Large intestine (tissue), 3 donors: ENCODE measurements around the gene HOXB8. TPM values are rescaled to one million over a fixed set of nuclear protein-coding genes. Genes with fewer than 3 reads are reported as not detected.

ENCODE experiments used
- DNase-seq, 2 donors: peaks; one replicate each; pipeline versions ENCODE4 v3.0.0 to v3.0.0-alpha.2; 2013
- H3K27ac ChIP-seq: one replicate; pipeline ENCODE4 v1.5.1; 2013; ENCODE audit warnings: low read length
- H3K27me3 ChIP-seq: 2 replicates; pipeline ENCODE4 v1.6.1; 2013; ENCODE audit warnings: low read length; ENCODE audit not compliant: control insufficient read depth, insufficient read depth
- H3K36me3 ChIP-seq: 2 replicates; pipeline ENCODE4 v1.6.1; 2013; ENCODE audit warnings: low read length; ENCODE audit not compliant: control insufficient read depth, insufficient read depth
- H3K4me1 ChIP-seq: one replicate; pipeline ENCODE4 v1.6.1; 2013; ENCODE audit warnings: low read length; ENCODE audit not compliant: control insufficient read depth, insufficient read depth
- H3K4me3 ChIP-seq: one replicate; pipeline ENCODE4 v1.5.1; 2013; ENCODE audit warnings: low read length
- H3K9me3 ChIP-seq: one replicate; pipeline ENCODE4 v1.6.1; 2013; ENCODE audit warnings: mild to moderate bottlenecking, low read depth, low read length, moderate library complexity; ENCODE audit not compliant: control insufficient read depth
- WGBS: methylation state at CpG from one replicate; pipeline ENCODE4 v1.1.5; 2013; ENCODE audit warnings: low lambda C conversion rate; ENCODE audit not compliant: insufficient coverage; 5-methylcytosine and 5-hydroxymethylcytosine counted together
- polyA plus RNA-seq: library from polyadenylated mRNA; unstranded; fragments of 120-200 nt; gene quantifications from one replicate; pipeline ENCODE4 v1.2.1, GENCODE V29; 2013

HOXB8 gene
- polyA plus RNA-seq, 1 donor: 1.8 TPM

GRCh38 chr17:48587276-48588073, 27.6 kb downstream of the HOXB8 start:
- Histone ChIP-seq H3K9me3 (peaks cover 8% of the 10 kb centered on the region), H3K27me3 (peaks cover 97% of the 10 kb centered on the region), H3K36me3 (peaks cover 7% of the 10 kb centered on the region), H3K27ac (peak overlapping the region; percentile 85), H3K4me1 (peaks cover 34% of the 10 kb centered on the region), H3K4me3 (peak overlapping the region; percentile 7)
- WGBS: no CpG with 5 or more reads among the region's 5 CpGs
- DNase-seq: no peak

- H3K4me1 ChIP-seq: peaks cover 34% of the 10 kb centered on the region
- peaks cover 7% of the 10 kb centered on the region for H3K36me3 ChIP-seq
- H3K4me3 ChIP-seq: peak overlapping the region; percentile 43
- WGBS: 60% methylated on average over 1 of the region's 34 CpGs
- peak overlapping the region; percentile 85 for H3K27ac ChIP-seq
- H3K9me3 ChIP-seq: peaks cover 6% of the 10 kb centered on the region
- H3K27me3 ChIP-seq: peaks cover 97% of the 10 kb centered on the region
- DNase-seq: no peak
Measured at GRCh38 chr17:48586355-48587258, 28.5 kb downstream of the HOXB8 start.

- Histone ChIP-seq H3K27ac (peak overlapping the region; percentile 28), H3K4me3 (no peak overlapping the region), H3K27me3 (peaks cover 97% of the 10 kb centered on the region), H3K9me3 (peaks cover 9% of the 10 kb centered on the region), H3K4me1 (peaks cover 35% of the 10 kb centered on the region), H3K36me3 (no peaks in the 10 kb centered on the region)
- WGBS: no CpG with 5 or more reads among the region's 2 CpGs
- DNase-seq: no peak
Measured at GRCh38 chr17:48584223-48584741, 30.8 kb downstream of the HOXB8 start.

- Histone ChIP-seq H3K27me3 (peaks cover 97% of the 10 kb centered on the region), H3K4me3 (no peak overlapping the region), H3K9me3 (peaks cover 9% of the 10 kb centered on the region), H3K36me3 (no peaks in the 10 kb centered on the region), H3K4me1 (peaks cover 34% of the 10 kb centered on the region), H3K27ac (peak overlapping the region; percentile 80)
- WGBS: no CpG with 5 or more reads among the region's 3 CpGs
- no peak for DNase-seq
Measured at GRCh38 chr17:48583708-48584222, 31.3 kb downstream of the HOXB8 start.

GRCh38 chr17:48582750-48583069, 32.4 kb downstream of the HOXB8 start:
- Histone ChIP-seq H3K27me3 (peaks cover 96% of the 10 kb centered on the region), H3K4me1 (peaks cover 37% of the 10 kb centered on the region), H3K4me3 (peak overlapping the region; percentile 49), H3K36me3 (no peaks in the 10 kb centered on the region), H3K9me3 (peaks cover 9% of the 10 kb centered on the region), H3K27ac (peak overlapping the region; percentile 80)
- 14% methylated on average over 2 of the region's 7 CpGs for whole genome bisulfite sequencing
- DNase-seq: no peak

- DNase-seq: peak in 1 of 2 donors; percentile 57
- peaks cover 6% of the 10 kb centered on the region for H3K36me3 ChIP-seq
- peaks cover 20% of the 10 kb centered on the region for H3K4me1 ChIP-seq
- peak overlapping the region; percentile 49 for H3K4me3 ChIP-seq
- 7% methylated on average over 3 of the region's 26 CpGs for WGBS
- H3K27me3 ChIP-seq: peaks cover 95% of the 10 kb centered on the region
- peaks cover 3% of the 10 kb centered on the region for H3K9me3 ChIP-seq
- H3K27ac ChIP-seq: peak overlapping the region; percentile 80
Measured at GRCh38 chr17:48579760-48580554, 35.1 kb downstream of the HOXB8 start.

- Histone ChIP-seq H3K36me3 (peaks cover 6% of the 10 kb centered on the region), H3K4me3 (peak overlapping the region; percentile 42), H3K27me3 (peaks cover 96% of the 10 kb centered on the region), H3K4me1 (peaks cover 18% of the 10 kb centered on the region), H3K9me3 (peaks cover 3% of the 10 kb centered on the region), H3K27ac (peak overlapping the region; percentile 80)
- WGBS: 33% methylated on average over 1 of the region's 7 CpGs
- DNase-seq: no peak
Measured at GRCh38 chr17:48579471-48579759, 35.7 kb downstream of the HOXB8 start.

- Histone ChIP-seq H3K27ac (peak overlapping the region; percentile 80), H3K9me3 (peaks cover 3% of the 10 kb centered on the region), H3K4me3 (peak overlapping the region; percentile 42), H3K27me3 (peaks cover 95% of the 10 kb centered on the region), H3K4me1 (peaks cover 18% of the 10 kb centered on the region), H3K36me3 (peaks cover 6% of the 10 kb centered on the region)
- 0% methylated on average over 3 of the region's 43 CpGs for WGBS
- DNase-seq: no peak
Measured at GRCh38 chr17:48578616-48579470, 36.2 kb downstream of the HOXB8 start.

GRCh38 chr17:48577946-48578615, 37.0 kb downstream of the HOXB8 start, which contains the start of gene HOXB4:
Gene HOXB4, minus strand, starts transcription at chr17:48578350. Its CDS starts 31 bp downstream, at chr17:48578319.
- H3K4me1 ChIP-seq: peaks cover 18% of the 10 kb centered on the region
- H3K27me3 ChIP-seq: peaks cover 95% of the 10 kb centered on the region
- peaks cover 6% of the 10 kb centered on the region for H3K36me3 ChIP-seq
- no CpG with 5 or more reads among the region's 58 CpGs for whole genome bisulfite sequencing
- H3K4me3 ChIP-seq: peak within 1 kb of the TSS; percentile 42
- H3K9me3 ChIP-seq: peaks cover 3% of the 10 kb centered on the region
- peak; percentile 55 to 63 for DNase-seq
- H3K27ac ChIP-seq: peak within 1 kb of the TSS; percentile 80
